ENCODE data around the gene NMNAT3.

The NMNAT3 gene

GRCh38 chr3:139686206-139686605 lies 8.4 kb upstream of the NMNAT3 start:
- DNase-seq = no peak
- Histone ChIP-seq H3K4me3 (ENCODE audit: low read depth, low read length) (no peak overlapping the region), H3K27me3 (replicated peaks) (no peaks in the 10 kb centered on the region), H3K36me3 (replicated peaks) (no peaks in the 10 kb centered on the region), H3K27ac (no peak overlapping the region)
- in situ Hi-C loops (cut with HindIII; ENCODE audit: low pct_ligation_motif_present, low sequenced_read_pairs) = no loop called here
- no peak for TF ChIP-seq CTCF (IDR thresholded peaks at IDR 0.05; ENCODE audit: low read depth, low read length, missing control alignments)

- DNase-seq = no peak
- Histone ChIP-seq H3K27ac (no peak overlapping the region), H3K4me3 (ENCODE audit: low read depth, low read length) (no peak overlapping the region), H3K36me3 (replicated peaks) (no peaks in the 10 kb centered on the region), H3K27me3 (replicated peaks) (no peaks in the 10 kb centered on the region)
- in situ Hi-C loops (cut with HindIII; ENCODE audit: low pct_ligation_motif_present, low sequenced_read_pairs) = no loop called here
- no peak for TF ChIP-seq CTCF (IDR thresholded peaks at IDR 0.05; ENCODE audit: low read depth, low read length, missing control alignments)
These were observed 1.5 kb upstream of the NMNAT3 start for GRCh38 chr3:139679220-139679775.

- Histone ChIP-seq H3K36me3 (replicated peaks) (no peaks in the 10 kb centered on the region), H3K27ac (no peak overlapping the region)
- TF ChIP-seq CTCF (IDR thresholded peaks at IDR 0.05; ENCODE audit: low read depth, low read length, missing control alignments) = no peak
These were observed 962 bp downstream of the NMNAT3 start for GRCh38 chr3:139676632-139677387.

GRCh38 chr3:139676108-139676507 lies 1.7 kb downstream of the NMNAT3 start:
- no peak overlapping the region for H3K4me3 ChIP-seq (ENCODE audit: low read depth, low read length)
- no peak overlapping the region for H3K27ac ChIP-seq
- H3K36me3 ChIP-seq (replicated peaks) = no peaks in the 10 kb centered on the region
- TF ChIP-seq CTCF (IDR thresholded peaks at IDR 0.05; ENCODE audit: low read depth, low read length, missing control alignments) = no peak
- in situ Hi-C loops (cut with HindIII; ENCODE audit: low pct_ligation_motif_present, low sequenced_read_pairs) = no loop called here
- H3K27me3 ChIP-seq (replicated peaks) = no peaks in the 10 kb centered on the region
- no peak for DNase-seq

More at GRCh38 chr3:139676632-139677387, 962 bp downstream of the NMNAT3 start:
- in situ Hi-C loops (cut with HindIII; ENCODE audit: low pct_ligation_motif_present, low sequenced_read_pairs) = no loop called here
- H3K4me3 ChIP-seq (ENCODE audit: low read depth, low read length) = peak overlapping the region; percentile 71
- DNase-seq = no peak
- H3K27me3 ChIP-seq (replicated peaks) = no peaks in the 10 kb centered on the region

GRCh38 chr3:139675327-139675726 lies 2.4 kb downstream of the NMNAT3 start:
- Histone ChIP-seq H3K27me3 (replicated peaks) (no peaks in the 10 kb centered on the region), H3K4me3 (ENCODE audit: low read depth, low read length) (no peak overlapping the region), H3K27ac (no peak overlapping the region), H3K36me3 (replicated peaks) (no peaks in the 10 kb centered on the region)
- no peak for TF ChIP-seq CTCF (IDR thresholded peaks at IDR 0.05; ENCODE audit: low read depth, low read length, missing control alignments)
- no peak for DNase-seq
- in situ Hi-C loops (cut with HindIII; ENCODE audit: low pct_ligation_motif_present, low sequenced_read_pairs) = no loop called here
